H1 (cell line): ENCODE results near the gene ASTN1. TPM values are rescaled to one million over a fixed set of nuclear protein-coding genes. Genes with fewer than 3 reads are reported as not detected.

ENCODE experiments used
- CTCF ChIA-PET: fragments of 300-600 bp; sonication (Branson Sonifier 250); formaldehyde crosslinking; loops from one replicate; lab custom pipeline; 2021; ENCODE audit not compliant: partially characterized antibody; lab: Charles Lee
- POLR2A ChIA-PET: fragments of 300-600 bp; sonication (Branson Sonifier 250); formaldehyde crosslinking; loops from one replicate; lab custom pipeline; 2021; ENCODE audit warnings: inconsistent platforms; ENCODE audit not compliant: partially characterized antibody; lab: Charles Lee
- DNase-seq, 2 experiments: peaks; one replicate each; pipeline versions ENCODE4 v3.0.0 to v3.0.0-alpha.2; 2010 to 2022; ENCODE audit warnings: low spot score in 2 of 2, low read depth in 1 of 2, mixed read lengths in 1 of 2
- FAIRE-seq: peaks from 2 replicates; lab custom pipeline; 2011; peaks lifted over from hg19 to GRCh38; lab: Jason Lieb, UNC
- H2AFZ ChIP-seq: 2 replicates; pipeline ENCODE4 v1.8.1; 2012; ENCODE audit warnings: low read length, inconsistent platforms
- H2AK5ac ChIP-seq: 2 replicates; pipeline ENCODE4 v1.6.1; 2013; ENCODE audit warnings: low read depth, low read length
- H2BK120ac ChIP-seq: replicated peaks from 2 replicates; pipeline ENCODE3; 2013; ENCODE audit warnings: low read depth, low read length, inconsistent platforms
- H2BK12ac ChIP-seq: 2 replicates; pipeline ENCODE4 v1.6.1; 2013; ENCODE audit warnings: low read depth, low read length
- H2BK15ac ChIP-seq: 2 replicates; pipeline ENCODE4 v1.6.1; 2013; ENCODE audit warnings: low read length
- H2BK20ac ChIP-seq: 2 replicates; pipeline ENCODE4 v1.6.1; 2013; ENCODE audit warnings: low read length
- H2BK5ac ChIP-seq: 2 replicates; pipeline ENCODE4 v1.6.1; 2013; ENCODE audit warnings: low read depth, low read length
- H3K14ac ChIP-seq: 2 replicates; pipeline ENCODE4 v1.6.1; 2013; ENCODE audit warnings: inconsistent platforms; ENCODE audit not compliant: insufficient read length
- H3K18ac ChIP-seq: 2 replicates; pipeline ENCODE4 v1.6.1; 2013; ENCODE audit warnings: low read length; ENCODE audit errors: extremely low read depth
- H3K23ac ChIP-seq: 2 replicates; pipeline ENCODE4 v1.6.1; 2013; ENCODE audit warnings: inconsistent platforms; ENCODE audit not compliant: insufficient read length
- H3K23me2 ChIP-seq: 2 replicates; pipeline ENCODE4 v1.6.1; 2013; ENCODE audit warnings: low read depth, low read length
- H3K27ac ChIP-seq: 2 replicates; pipeline ENCODE4 v1.6.1; 2011; ENCODE audit warnings: low read depth, low read length, inconsistent platforms
- H3K27me3 ChIP-seq, 4 experiments: replicated peaks in 1 of 4; 1 replicate in 1 of 4; 2 replicates in 3 of 4; pipeline versions ENCODE4 v1.6.1 to v1.8.1; 2011 to 2013; ENCODE audit warnings: low read length in 3 of 4, mild to moderate bottlenecking in 3 of 4, inconsistent platforms in 2 of 4, mixed read lengths in 2 of 4, moderate library complexity in 1 of 4; ENCODE audit not compliant: control insufficient read depth in 3 of 4, insufficient read depth in 3 of 4; ENCODE audit errors: extremely low read depth in 1 of 4
- H3K36me3 ChIP-seq, 4 experiments: 2 replicates each; pipeline versions ENCODE4 v1.6.1 to v1.8.1; 2011 to 2013; ENCODE audit warnings: mild to moderate bottlenecking in 4 of 4, low read length in 3 of 4, moderate library complexity in 2 of 4, control low read depth in 1 of 4, inconsistent platforms in 1 of 4; ENCODE audit not compliant: insufficient read depth in 4 of 4, control insufficient read depth in 2 of 4
- H3K4ac ChIP-seq: replicated peaks from 2 replicates; pipeline ENCODE3; 2013; ENCODE audit warnings: low read length, low read depth, mixed read lengths, inconsistent platforms; ENCODE audit not compliant: insufficient read length
- H3K4me1 ChIP-seq, 4 experiments: replicated peaks in 1 of 4; 1 replicate in 1 of 4; 2 replicates in 3 of 4; pipeline versions ENCODE4 v1.6.1 to v1.8.1; 2011 to 2013; ENCODE audit warnings: low read length in 3 of 4, inconsistent platforms in 2 of 4, mixed read lengths in 1 of 4; ENCODE audit not compliant: insufficient read depth in 4 of 4, control insufficient read depth in 3 of 4
- H3K4me2 ChIP-seq, 2 experiments: 2 replicates each; pipeline versions ENCODE4 v1.6.1 to v1.8.1; 2011 to 2013; ENCODE audit warnings: low read depth in 2 of 2, low read length in 2 of 2, control low read depth in 1 of 2, inconsistent platforms in 1 of 2, mild to moderate bottlenecking in 1 of 2; ENCODE audit not compliant: insufficient read depth in 1 of 2
- H3K4me3 ChIP-seq, 4 experiments: fragments of 200-600, 300-600 bp in 1 of 4; sonication (generic), shearing (Covaris generic), sonication (Bioruptor Twin) in 1 of 4; 2 replicates each; pipeline versions ENCODE4 v1.5.1 to v1.8.1; 2011 to 2016; ENCODE audit warnings: low read length in 4 of 4, low read depth in 3 of 4, control low read depth in 2 of 4, inconsistent platforms in 2 of 4, mild to moderate bottlenecking in 2 of 4, mixed read lengths in 1 of 4, moderate library complexity in 1 of 4; ENCODE audit not compliant: insufficient read depth in 2 of 4; ENCODE audit errors: extremely low read depth in 1 of 4
- H3K56ac ChIP-seq: replicated peaks from 2 replicates; pipeline ENCODE3; 2013; ENCODE audit warnings: low read depth, mild to moderate bottlenecking, mixed read lengths, low read length, inconsistent platforms; ENCODE audit not compliant: insufficient read length
- H3K79me1 ChIP-seq: 2 replicates; pipeline ENCODE4 v1.6.1; 2013; ENCODE audit warnings: low read depth, low read length, control low read depth
- H3K79me2 ChIP-seq, 2 experiments: 2 replicates each; pipeline versions ENCODE4 v1.6.1 to v1.8.1; 2012 to 2013; ENCODE audit warnings: low read length in 2 of 2, mild to moderate bottlenecking in 2 of 2, inconsistent platforms in 1 of 2; ENCODE audit not compliant: insufficient read depth in 2 of 2, control insufficient read depth in 1 of 2
- H3K9ac ChIP-seq, 4 experiments: replicated peaks in 1 of 4; 1 replicate in 1 of 4; 2 replicates in 3 of 4; pipeline versions ENCODE4 v1.6.1 to v1.8.1; 2011 to 2013; ENCODE audit warnings: low read depth in 3 of 4, low read length in 3 of 4, control low read depth in 2 of 4, mild to moderate bottlenecking in 2 of 4, moderate library complexity in 2 of 4, inconsistent platforms in 1 of 4; ENCODE audit errors: extremely low read depth in 1 of 4
- H3K9me3 ChIP-seq, 2 experiments: 2 replicates each; pipeline versions ENCODE4 v1.6.1 to v1.8.1; 2012 to 2013; ENCODE audit warnings: mild to moderate bottlenecking in 2 of 2, moderate library complexity in 2 of 2, control low read depth in 1 of 2, inconsistent platforms in 1 of 2, low read depth in 1 of 2, low read length in 1 of 2, mixed read lengths in 1 of 2; ENCODE audit not compliant: insufficient read depth in 2 of 2
- H4K20me1 ChIP-seq, 2 experiments: replicated peaks in 1 of 2; 2 replicates each; pipeline versions ENCODE3 to v1.8.1; 2011 to 2013; ENCODE audit warnings: inconsistent platforms in 2 of 2, low read length in 2 of 2, mild to moderate bottlenecking in 1 of 2; ENCODE audit not compliant: insufficient read depth in 2 of 2, control insufficient read depth in 1 of 2
- H4K5ac ChIP-seq: 2 replicates; pipeline ENCODE4 v1.6.1; 2013; ENCODE audit warnings: low read length, low read depth, mixed read lengths, inconsistent platforms; ENCODE audit not compliant: insufficient read length
- H4K8ac ChIP-seq: 2 replicates; pipeline ENCODE4 v1.8.0; 2013; ENCODE audit warnings: mild to moderate bottlenecking, moderate library complexity, low read length, inconsistent platforms; ENCODE audit not compliant: insufficient read depth; ENCODE audit errors: extremely low read depth
- H4K91ac ChIP-seq: replicated peaks from 2 replicates; pipeline ENCODE3; 2013; ENCODE audit warnings: low read length, mixed read lengths, inconsistent platforms; ENCODE audit not compliant: insufficient read length
- BCL11A ChIP-seq, 2 experiments: IDR thresholded peaks; one replicate each; pipeline ENCODE4 v1.6.1; 2011; ENCODE audit warnings: low read depth in 2 of 2, low read length in 2 of 2, mild to moderate bottlenecking in 2 of 2
- BRCA1 ChIP-seq: IDR thresholded peaks from 2 replicates; pipeline ENCODE4 v1.6.1; 2012; ENCODE audit warnings: low read depth, low read length, improper control_type of control experiment
- CREB1 ChIP-seq: IDR thresholded peaks from 2 replicates; pipeline ENCODE4 v1.6.1; 2012; ENCODE audit warnings: inconsistent platforms
- GABPA ChIP-seq: IDR thresholded peaks from 2 replicates; pipeline ENCODE4 v1.6.1; 2011; ENCODE audit warnings: mild to moderate bottlenecking, low read length, moderate library complexity, borderline replicate concordance; ENCODE audit not compliant: insufficient read depth
- NANOG ChIP-seq: IDR thresholded peaks from 2 replicates; pipeline ENCODE4 v1.6.1; 2011; ENCODE audit warnings: low read length, low read depth, mild to moderate bottlenecking, inconsistent platforms; ENCODE audit not compliant: insufficient read depth, poor library complexity, severe bottlenecking
- NRF1 ChIP-seq: IDR thresholded peaks from 2 replicates; pipeline ENCODE4 v1.6.1; 2011; ENCODE audit warnings: mild to moderate bottlenecking, low read depth, low read length, improper control_type of control experiment
- PHF8 ChIP-seq: fragments of 200-600 bp; sonication (generic); conservative IDR thresholded peaks from 2 replicates; pipeline ENCODE4 v1.7.1; 2012; ENCODE audit warnings: low read depth, mild to moderate bottlenecking, inconsistent platforms, low read length, moderate library complexity
- POLR2A ChIP-seq, 2 experiments: IDR thresholded peaks; 1 replicate in 1 of 2; 2 replicates in 1 of 2; pipeline ENCODE4 v1.6.1; 2011; ENCODE audit warnings: low read depth in 2 of 2, low read length in 2 of 2, mild to moderate bottlenecking in 2 of 2; ENCODE audit errors: control extremely low read depth in 1 of 2
- TCF12 ChIP-seq: IDR thresholded peaks from 2 replicates; pipeline ENCODE4 v1.6.1; 2011; ENCODE audit warnings: low read depth, mild to moderate bottlenecking, low read length
- TEAD4 ChIP-seq: IDR thresholded peaks from 2 replicates; pipeline ENCODE4 v1.6.1; 2012; ENCODE audit warnings: low read depth, low read length, inconsistent platforms, mixed read lengths
- WGBS, 2 experiments: shearing (Covaris generic) in 1 of 2; methylation state at CpG; one replicate each; pipeline versions ENCODE4 v1.1.6 to v1.1.7; 2013 to 2015; ENCODE audit warnings: low lambda C conversion rate in 2 of 2, mixed read lengths in 2 of 2, inconsistent platforms in 1 of 2, low coverage in 1 of 2, missing lambda C conversion rate in 1 of 2; ENCODE audit not compliant: insufficient replicate concordance in 2 of 2, insufficient coverage in 1 of 2, insufficient read length in 1 of 2; ENCODE audit errors: extremely low coverage in 1 of 2, missing lambda C conversion rate in 1 of 2; 5-methylcytosine and 5-hydroxymethylcytosine counted together
- polyA plus RNA-seq, 7 experiments: library from polyadenylated mRNA; depleted of rRNA in 3 of 7; stranded (reverse) in 5 of 7; unstranded in 2 of 7; fragments of >200 nt in 5 of 7; fragments of 200-250 nt in 2 of 7; gene quantifications; 1 replicate in 5 of 7; 2 replicates in 1 of 7; 4 replicates in 1 of 7; pipeline versions ENCODE4 v1.2.1 to v1.2.3, GENCODE V29; 2011 to 2013; ENCODE audit warnings: missing spikeins in 2 of 7, mixed read lengths in 2 of 7
- total RNA-seq: library from RNA; stranded (reverse); fragmentation: NEBNext Ultra II Directional; extraction: Animal tissue kit (Norgen Biotek cat#: 25700); gene quantifications from 2 replicates; pipeline ENCODE4 v1.2.1, GENCODE V29; 2021
- TF ChIP-seq, protein P1 (sequence below): IDR thresholded peaks from 2 replicates; pipeline ENCODE4 v1.6.1; 2012; ENCODE audit warnings: inconsistent platforms

ASTN1 gene
- total and polyA plus RNA-seq, 2 of the 8 experiments (the other 6 are each of a cell fraction or from before 2014, with no cell fraction given): 2.9 to 4.1 TPM

DNA sequence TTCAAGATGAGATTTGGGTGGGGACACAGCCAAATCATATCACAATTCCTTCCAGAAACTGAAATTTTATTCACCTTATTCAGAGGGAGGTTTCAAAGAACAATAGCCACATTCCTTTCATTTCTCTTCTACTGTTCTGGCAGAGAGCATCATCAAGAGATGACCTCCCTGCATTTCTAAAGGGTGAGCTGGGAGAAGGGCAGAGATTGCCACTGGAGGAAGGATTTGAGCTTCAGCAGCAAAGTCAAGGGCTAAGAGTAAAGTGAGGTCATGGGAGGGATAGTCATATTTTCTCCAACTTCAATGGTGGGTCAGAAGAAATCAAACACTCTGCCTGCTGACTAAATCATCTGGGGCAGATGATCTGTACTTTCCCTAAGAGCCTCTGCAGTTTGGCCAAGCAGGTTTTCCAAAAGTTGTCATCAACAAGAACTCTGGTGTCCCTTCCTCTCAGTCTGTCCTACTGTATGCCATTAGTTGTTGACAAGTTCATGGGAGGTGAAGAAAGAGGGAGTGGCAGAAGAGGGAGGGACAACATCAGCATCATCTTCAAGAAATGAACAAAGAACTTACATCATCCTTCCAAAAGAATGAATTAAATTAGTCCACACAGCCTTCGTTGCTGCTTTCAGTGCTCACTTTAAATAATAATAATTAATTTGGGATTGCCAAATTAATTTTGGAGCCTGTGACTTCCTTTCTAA, 298.3 kb downstream of the ASTN1 start:
- no peak for DNase-seq
- Histone ChIP-seq H2BK12ac (no peak overlapping the region), H3K4me1 (no peaks in the 10 kb centered on the region), H3K23ac (no peak overlapping the region), H3K9ac (no peak overlapping the region), H3K4ac (no peak overlapping the region), H3K79me1 (no peaks in the 10 kb centered on the region), H3K27me3 (no peaks in the 10 kb centered on the region), H3K27ac (no peak overlapping the region), H2BK20ac (no peak overlapping the region), H2AK5ac (no peak overlapping the region), H2BK5ac (no peak overlapping the region), H3K23me2 (no peaks in the 10 kb centered on the region), H3K36me3 (no peaks in the 10 kb centered on the region), H3K4me3 (no peak overlapping the region), H3K79me2 (no peaks in the 10 kb centered on the region), H3K4me2 (no peak overlapping the region), H3K56ac (no peak overlapping the region), H4K8ac (no peak overlapping the region), H4K91ac (no peak overlapping the region), H2AFZ (no peak overlapping the region), H2BK15ac (no peak overlapping the region), H3K9me3 (no peaks in the 10 kb centered on the region), H2BK120ac (no peak overlapping the region), H3K18ac (no peak overlapping the region), H3K14ac (no peak overlapping the region), H4K5ac (no peak overlapping the region), H4K20me1 (no peaks in the 10 kb centered on the region)
- WGBS, 2 experiments: 85% methylated on average over 1 of the region's 1 CpG; no CpG with 5 or more reads in 1 of the 2 experiments
- POLR2A ChIA-PET: no interaction called here
- CTCF ChIA-PET: no interaction called here
- no peak for FAIRE-seq
- TF ChIP-seq POLR2A (IDR thresholded peaks at IDR 0.05; ENCODE audit: control extremely low read depth in 1 of 2, low read depth in 2 of 2, low read length in 2 of 2) (no peak), BCL11A (IDR thresholded peaks at IDR 0.05; ENCODE audit: low read depth in 2 of 2, low read length in 2 of 2) (no peak), TEAD4 (no peak), CREB1 (no peak), PHF8 (no peak), GABPA (no peak), NRF1 (no peak), BRCA1 (no peak), NANOG (no peak), TCF12 (no peak)
- TF ChIP-seq, protein P1, sequence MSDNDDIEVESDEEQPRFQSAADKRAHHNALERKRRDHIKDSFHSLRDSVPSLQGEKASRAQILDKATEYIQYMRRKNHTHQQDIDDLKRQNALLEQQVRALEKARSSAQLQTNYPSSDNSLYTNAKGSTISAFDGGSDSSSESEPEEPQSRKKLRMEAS: no peak
